Measurements from ENCODE around the gene CSRP3.

Gene CSRP3

GRCh38 chr11:19187833-19188258, 13.9 kb downstream of the CSRP3 start:
- no peak overlapping the region for H3K4me3 ChIP-seq (ENCODE audit: low read depth, low read length)
- TF ChIP-seq, protein P1, sequence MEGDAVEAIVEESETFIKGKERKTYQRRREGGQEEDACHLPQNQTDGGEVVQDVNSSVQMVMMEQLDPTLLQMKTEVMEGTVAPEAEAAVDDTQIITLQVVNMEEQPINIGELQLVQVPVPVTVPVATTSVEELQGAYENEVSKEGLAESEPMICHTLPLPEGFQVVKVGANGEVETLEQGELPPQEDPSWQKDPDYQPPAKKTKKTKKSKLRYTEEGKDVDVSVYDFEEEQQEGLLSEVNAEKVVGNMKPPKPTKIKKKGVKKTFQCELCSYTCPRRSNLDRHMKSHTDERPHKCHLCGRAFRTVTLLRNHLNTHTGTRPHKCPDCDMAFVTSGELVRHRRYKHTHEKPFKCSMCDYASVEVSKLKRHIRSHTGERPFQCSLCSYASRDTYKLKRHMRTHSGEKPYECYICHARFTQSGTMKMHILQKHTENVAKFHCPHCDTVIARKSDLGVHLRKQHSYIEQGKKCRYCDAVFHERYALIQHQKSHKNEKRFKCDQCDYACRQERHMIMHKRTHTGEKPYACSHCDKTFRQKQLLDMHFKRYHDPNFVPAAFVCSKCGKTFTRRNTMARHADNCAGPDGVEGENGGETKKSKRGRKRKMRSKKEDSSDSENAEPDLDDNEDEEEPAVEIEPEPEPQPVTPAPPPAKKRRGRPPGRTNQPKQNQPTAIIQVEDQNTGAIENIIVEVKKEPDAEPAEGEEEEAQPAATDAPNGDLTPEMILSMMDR (IDR thresholded peaks at IDR 0.05; ENCODE audit: borderline replicate concordance, insufficient read depth, low read depth, low read length), result no peak

DNA sequence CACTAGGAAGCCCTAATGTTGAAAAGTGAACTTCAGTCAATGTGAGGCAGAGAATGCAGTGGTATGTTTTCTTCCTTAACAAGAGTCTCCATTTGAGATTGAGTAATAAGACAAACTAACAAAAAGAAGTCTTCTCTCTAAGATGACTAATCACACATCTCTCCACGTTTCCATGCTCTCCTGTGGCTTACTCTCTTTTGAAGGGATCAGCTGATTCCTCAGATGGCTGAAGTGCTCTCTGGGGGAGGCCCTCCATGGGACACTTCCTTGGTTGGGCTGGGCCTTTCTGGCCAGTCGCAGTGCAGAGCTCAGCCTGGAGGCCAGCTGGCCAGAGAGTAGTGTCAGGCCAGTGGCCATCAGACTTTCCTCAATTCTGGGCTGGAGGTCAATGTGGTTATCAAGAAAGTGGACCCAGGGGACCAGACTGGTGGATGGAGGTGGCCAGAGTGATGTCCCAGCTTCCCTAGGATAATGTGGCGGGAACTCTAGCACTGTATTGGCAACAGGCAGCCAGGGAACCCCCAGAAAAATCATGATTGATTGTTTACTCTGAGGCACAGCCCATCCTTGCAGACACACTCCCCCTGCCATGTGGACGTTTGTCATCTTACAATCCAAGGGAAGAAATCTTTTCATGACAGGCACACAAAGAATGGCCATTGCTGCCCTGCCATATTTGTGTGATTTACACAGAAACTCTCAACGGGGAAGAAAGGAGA, 14.5 kb downstream of the CSRP3 start:
- TF ChIP-seq, protein P1 (IDR thresholded peaks at IDR 0.05; ENCODE audit: borderline replicate concordance, insufficient read depth, low read depth, low read length), result no peak
- H3K4me3 ChIP-seq (ENCODE audit: low read depth, low read length), result no peak overlapping the region

GRCh38 chr11:19185516-19186052, 16.2 kb downstream of the CSRP3 start:
- TF ChIP-seq, protein P1 (IDR thresholded peaks at IDR 0.05; ENCODE audit: borderline replicate concordance, insufficient read depth, low read depth, low read length), result no peak
- H3K4me3 ChIP-seq (ENCODE audit: low read depth, low read length), result no peak overlapping the region

DNA sequence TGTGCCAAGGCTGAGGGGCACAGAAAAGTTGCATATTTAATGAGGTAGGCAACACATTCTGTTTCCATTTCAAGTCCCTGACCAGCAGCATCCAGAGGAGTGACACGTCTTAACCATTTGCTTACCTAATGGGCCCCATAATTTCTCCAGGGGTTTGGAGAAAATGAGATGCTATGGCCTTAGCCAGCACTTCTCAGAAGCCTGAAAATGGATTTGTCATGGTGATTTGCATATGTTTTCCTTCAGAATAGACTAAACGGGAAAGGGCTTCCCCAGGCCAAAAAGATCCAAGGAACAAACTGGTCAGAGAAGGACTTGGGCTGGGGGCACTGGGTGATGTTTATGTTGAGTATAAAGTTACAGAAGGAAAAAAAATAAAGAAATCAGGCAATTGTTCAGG, 16.7 kb downstream of the CSRP3 start:
- no peak overlapping the region for H3K4me3 ChIP-seq (ENCODE audit: low read depth, low read length)
- TF ChIP-seq, protein P1 (IDR thresholded peaks at IDR 0.05; ENCODE audit: borderline replicate concordance, insufficient read depth, low read depth, low read length), result no peak

GRCh38 chr11:19183646-19184045, 18.1 kb downstream of the CSRP3 start:
- TF ChIP-seq, protein P1 (IDR thresholded peaks at IDR 0.05; ENCODE audit: borderline replicate concordance, insufficient read depth, low read depth, low read length), result no peak
- no peak overlapping the region for H3K4me3 ChIP-seq (ENCODE audit: low read depth, low read length)

GRCh38 chr11:19181531-19182261, 20.1 kb downstream of the CSRP3 start:
- TF ChIP-seq, protein P1 (IDR thresholded peaks at IDR 0.05; ENCODE audit: borderline replicate concordance, insufficient read depth, low read depth, low read length), result no peak
- no peak overlapping the region for H3K4me3 ChIP-seq (ENCODE audit: low read depth, low read length)
